HG02610 (cell line): ENCODE measurements around the gene MED20.

Source experiments
- ATAC-seq: cut with Tn5 transposase; IDR thresholded peaks from one replicate; pipeline ENCODE4 v1.9.1; 2021; ENCODE audit warnings: mild to moderate bottlenecking, moderate library complexity; ENCODE audit not compliant: unreplicated experiment

MED20 gene

GRCh38 chr6:41914869-41915530, 5.9 kb downstream of the MED20 start:
- no peak for ATAC-seq

GRCh38 chr6:41914343-41914742, 6.6 kb downstream of the MED20 start:
- no peak for ATAC-seq

GRCh38 chr6:41909727-41910126, 11.2 kb downstream of the MED20 start:
- no peak for ATAC-seq

GRCh38 chr6:41901882-41902519, 18.9 kb downstream of the MED20 start:
- ATAC-seq: no peak

- ATAC-seq: no peak
Observed at GRCh38 chr6:41900861-41901260, 20.1 kb downstream of the MED20 start.

- ATAC-seq: no peak
Observed at GRCh38 chr6:41896281-41896680, 24.7 kb downstream of the MED20 start.

GRCh38 chr6:41895300-41896233, 25.4 kb downstream of the MED20 start, which contains the start of gene USP49:
TSS of gene USP49 (minus strand) at chr6:41895375. CDS start at chr6:41806983, 88,392 bp downstream.
- peak; percentile 82 for ATAC-seq

GRCh38 chr6:41894366-41895299, 26.3 kb downstream of the MED20 start:
- peak; percentile 29 for ATAC-seq

- no peak for ATAC-seq
Observed at GRCh38 chr6:41892921-41893564, 27.9 kb downstream of the MED20 start.

- ATAC-seq: no peak
Observed at GRCh38 chr6:41887331-41887751, 33.6 kb downstream of the MED20 start.

- ATAC-seq: no peak
Observed at GRCh38 chr6:41885930-41886329, 35.0 kb downstream of the MED20 start.

- ATAC-seq: no peak
Observed at GRCh38 chr6:41884957-41885356, 36.0 kb downstream of the MED20 start.

GRCh38 chr6:41881506-41881905, 39.4 kb downstream of the MED20 start:
- ATAC-seq: no peak

- ATAC-seq: no peak
Observed at GRCh38 chr6:41878961-41879405, 42.0 kb downstream of the MED20 start.

GRCh38 chr6:41878246-41878645, 42.7 kb downstream of the MED20 start:
- ATAC-seq: no peak

- ATAC-seq: no peak
Observed at GRCh38 chr6:41877051-41877680, 43.8 kb downstream of the MED20 start.

- no peak for ATAC-seq
Observed at GRCh38 chr6:41874741-41875140, 46.2 kb downstream of the MED20 start.

GRCh38 chr6:41872147-41872546, 48.8 kb downstream of the MED20 start:
- ATAC-seq: no peak

GRCh38 chr6:41871691-41872090, 49.2 kb downstream of the MED20 start:
- ATAC-seq: no peak
